Occipital lobe (tissue), 2 donors: ENCODE results near the gene KBTBD8. TPM values are rescaled to one million over a fixed set of nuclear protein-coding genes. Genes with fewer than 3 reads are reported as not detected.

Experiments used
- DNase-seq: peaks from one replicate; lab custom pipeline; 2025; lab: John Stamatoyannopoulos, UW
- total RNA-seq: library from RNA; depleted of rRNA; stranded (reverse); fragments of >200 nt; gene quantifications from one replicate; pipeline ENCODE4 v1.2.3, GENCODE V29; 2014

KBTBD8 gene
- total RNA-seq, 1 donor from 2014 or later: 26.8 TPM

DNA sequence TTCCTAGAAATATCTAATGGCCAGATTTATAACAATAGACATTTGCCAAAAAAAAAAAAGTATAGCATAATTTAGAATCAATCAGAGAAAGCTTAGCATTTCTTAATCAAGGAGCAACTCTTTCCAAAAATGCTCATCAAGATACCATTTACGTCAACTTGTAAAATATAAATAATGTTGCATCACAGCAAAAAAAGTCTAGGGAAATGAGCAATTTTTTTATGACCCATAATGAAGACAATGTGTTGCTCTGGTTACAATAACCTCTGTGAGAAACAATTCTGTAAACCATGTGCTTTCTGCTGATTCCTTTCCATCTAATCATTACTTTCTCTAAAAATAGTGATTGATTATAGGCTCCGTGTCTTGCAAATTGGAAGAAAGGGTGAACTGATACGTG, 36.3 kb downstream of the KBTBD8 start:
- no peak for DNase-seq

DNA sequence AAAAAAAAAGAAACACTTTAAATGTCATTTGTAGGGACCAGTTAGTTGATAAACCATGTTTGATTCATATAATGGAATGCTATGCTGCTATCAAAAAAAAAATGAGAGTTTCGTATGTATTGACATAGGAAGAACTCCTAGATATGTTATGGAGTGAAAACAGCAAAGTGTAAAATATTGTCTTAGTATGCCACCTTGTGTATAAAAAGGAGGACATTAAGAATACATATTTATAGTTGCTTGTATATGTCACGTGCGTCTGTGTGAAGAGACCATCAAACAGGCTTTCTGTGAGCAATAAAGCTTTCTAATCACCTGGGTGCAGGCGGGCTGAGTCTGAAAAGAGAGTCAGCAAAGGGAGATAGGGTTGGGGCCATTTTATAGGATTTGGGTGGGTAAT, 39.5 kb downstream of the KBTBD8 start:
- DNase-seq: no peak

DNA sequence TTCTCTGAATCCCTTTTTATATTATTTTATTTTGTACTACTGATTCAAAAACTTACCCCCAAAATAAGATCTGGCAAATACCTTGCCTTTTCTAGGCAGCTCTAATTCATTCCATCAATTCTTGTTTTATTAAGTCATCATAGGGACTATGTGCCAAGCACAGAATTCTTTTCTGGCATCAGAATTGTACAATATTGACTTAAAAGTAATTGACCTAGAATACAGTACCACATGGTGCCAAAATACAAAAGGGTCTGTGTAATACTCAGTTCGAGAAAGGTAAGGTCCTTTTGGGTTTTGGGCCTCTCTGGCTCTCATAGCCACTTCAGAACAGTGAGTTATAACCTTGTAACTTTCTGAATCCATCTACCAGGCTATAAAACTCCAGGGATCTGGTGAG, 46.2 kb downstream of the KBTBD8 start:
- no peak for DNase-seq

DNA sequence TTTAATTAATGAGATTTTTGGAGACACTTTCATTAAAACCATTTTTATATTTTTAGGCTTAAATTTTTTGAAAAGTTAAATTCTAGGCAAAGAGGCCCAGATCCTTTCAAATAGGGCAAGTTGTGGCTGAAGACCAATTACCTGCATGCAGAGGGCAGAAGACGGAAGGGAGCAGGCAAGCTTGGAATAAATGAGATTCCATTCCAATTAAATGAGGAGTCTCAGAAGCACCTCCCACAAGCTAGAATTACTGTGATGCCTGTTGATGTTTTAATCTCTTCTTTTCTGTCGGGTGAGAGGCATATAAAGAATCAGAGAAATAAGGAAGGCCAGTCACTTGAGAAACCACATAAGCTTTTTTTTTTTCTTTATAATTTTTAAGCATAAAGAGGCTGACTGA, 46.8 kb downstream of the KBTBD8 start:
- no peak for DNase-seq

DNA sequence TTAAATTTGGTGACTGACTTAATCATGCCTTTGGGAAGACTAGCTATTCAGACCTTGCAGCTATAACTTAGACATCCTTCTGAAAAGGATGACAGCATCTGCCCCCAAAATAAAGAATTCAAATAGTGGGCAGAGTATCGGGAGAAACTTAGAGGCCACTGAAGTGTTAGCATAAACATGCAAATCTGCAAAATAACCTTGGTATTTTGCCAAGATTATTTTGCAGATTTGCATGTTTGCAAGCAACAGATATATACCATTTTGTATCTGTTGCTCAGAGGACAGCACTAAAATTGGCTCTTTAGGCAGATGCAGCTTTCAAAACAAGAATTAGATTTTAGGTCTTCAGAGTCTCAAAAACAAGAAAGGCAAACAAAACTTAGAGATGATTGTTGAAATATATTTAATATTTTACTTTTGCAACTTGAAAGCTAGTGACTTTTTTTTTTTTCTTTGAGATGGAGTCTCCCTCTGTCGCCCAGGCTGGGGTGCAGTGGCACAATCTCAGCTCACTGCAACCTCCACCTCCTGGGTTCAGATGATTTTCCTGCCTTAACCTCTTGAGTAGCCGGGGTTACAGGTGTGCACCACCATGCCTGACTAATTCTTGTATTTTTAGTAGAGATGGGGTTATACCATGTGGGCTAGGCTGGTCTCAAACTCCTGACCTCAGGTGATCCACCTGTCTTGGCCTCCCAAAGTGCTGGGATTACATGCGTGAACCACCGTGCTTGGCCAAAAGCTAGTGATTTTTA, 47.8 kb downstream of the KBTBD8 start:
- no peak for DNase-seq

DNA sequence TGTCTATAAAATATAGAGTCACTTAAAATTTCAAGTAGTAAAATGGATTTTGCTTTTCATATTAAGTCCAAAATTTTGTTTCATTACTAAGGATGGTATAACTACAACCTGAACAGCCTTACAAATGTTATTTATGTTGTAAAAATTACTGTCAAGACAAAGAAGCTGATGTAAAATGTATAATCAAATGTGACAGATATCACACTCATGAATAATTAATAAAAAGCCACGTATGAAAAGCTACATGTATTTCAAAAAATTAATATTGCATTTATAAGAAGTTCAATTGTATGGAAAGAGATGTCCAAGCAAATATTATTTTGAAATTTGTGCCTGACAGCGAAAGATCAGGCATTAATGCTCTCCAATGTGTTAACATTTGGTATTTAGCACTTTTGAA, 48.9 kb downstream of the KBTBD8 start:
- no peak for DNase-seq

DNA sequence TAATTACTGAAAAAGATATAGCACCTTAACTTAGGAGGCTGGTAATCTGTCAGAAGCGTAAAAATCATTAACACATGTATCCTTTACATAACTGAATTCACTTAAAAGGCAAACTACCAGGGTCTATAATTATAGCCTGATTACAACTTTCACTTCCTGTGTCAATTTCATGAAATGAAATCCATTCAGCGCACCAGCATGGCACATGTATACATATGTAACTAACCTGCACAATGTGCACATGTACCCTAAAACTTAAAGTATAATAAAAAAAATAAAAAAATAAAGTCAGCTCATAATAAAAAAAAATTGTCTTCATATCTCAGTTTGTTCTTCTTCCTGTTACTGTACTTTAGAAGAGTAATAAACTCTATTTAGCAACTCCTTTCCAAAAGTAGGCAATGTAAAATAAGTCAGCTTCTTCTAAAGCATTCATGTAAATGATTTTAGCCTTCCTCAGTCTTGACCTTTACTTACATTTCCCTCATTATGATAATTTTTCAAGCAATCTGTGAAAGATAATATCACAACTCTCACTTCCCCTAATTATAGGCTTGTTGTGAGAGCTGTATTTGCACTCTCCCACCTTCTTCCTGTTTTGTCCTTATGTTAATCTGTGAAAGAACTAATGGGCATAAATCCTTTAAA, 50.1 kb downstream of the KBTBD8 start:
- no peak for DNase-seq

DNA sequence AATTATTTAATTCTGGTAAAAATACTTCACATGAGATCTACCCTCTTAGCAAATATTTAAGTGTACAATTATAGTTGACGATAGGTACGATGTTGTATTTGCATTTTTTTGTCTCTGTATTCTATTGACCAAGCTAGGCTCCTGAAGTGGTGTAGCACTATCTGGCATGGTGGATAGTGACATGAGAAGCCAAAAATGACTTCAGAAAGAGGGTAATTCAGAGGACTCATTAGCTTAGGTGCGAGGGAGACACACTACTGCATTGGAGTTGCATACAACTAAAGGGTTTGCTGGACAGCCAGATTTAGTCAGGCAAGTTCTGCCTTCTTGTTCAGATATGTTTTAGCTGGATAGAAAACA, 50.6 kb downstream of the KBTBD8 start:
- DNase-seq: no peak

DNA sequence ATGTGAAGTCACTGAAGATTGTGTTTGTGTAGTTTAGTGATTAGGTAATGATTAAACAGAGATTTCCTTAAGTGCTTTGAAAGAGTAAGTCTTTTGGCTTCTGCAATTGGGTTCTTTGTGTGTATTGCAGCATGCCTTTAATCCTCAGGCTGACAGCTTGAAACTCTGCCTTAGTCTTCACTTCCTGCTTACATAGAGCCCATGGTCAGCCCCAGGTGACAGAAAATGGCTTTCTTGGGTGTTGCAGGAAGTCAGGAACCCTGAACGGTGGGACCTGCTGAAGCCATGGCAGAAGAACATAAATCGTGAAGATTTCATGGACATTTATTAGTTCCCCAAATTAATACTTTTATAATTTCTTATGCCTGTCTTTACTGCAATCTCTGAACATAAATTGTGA, 61.3 kb downstream of the KBTBD8 start:
- DNase-seq: no peak
